Stimulated activated CD8-positive, alpha-beta memory T cell treated with anti-CD3 and anti-CD28 coated beads, Interleukin-15, amount 100 ng/mL, for 48 hours (primary cell): ENCODE results near the gene CENPN.

Experiments
- DNase-seq, 2 donors: peaks; one replicate each; pipeline ENCODE4 v3.0.0-alpha.2; 2020; ENCODE audit warnings: low read depth in 2 of 2

CENPN gene

DNA sequence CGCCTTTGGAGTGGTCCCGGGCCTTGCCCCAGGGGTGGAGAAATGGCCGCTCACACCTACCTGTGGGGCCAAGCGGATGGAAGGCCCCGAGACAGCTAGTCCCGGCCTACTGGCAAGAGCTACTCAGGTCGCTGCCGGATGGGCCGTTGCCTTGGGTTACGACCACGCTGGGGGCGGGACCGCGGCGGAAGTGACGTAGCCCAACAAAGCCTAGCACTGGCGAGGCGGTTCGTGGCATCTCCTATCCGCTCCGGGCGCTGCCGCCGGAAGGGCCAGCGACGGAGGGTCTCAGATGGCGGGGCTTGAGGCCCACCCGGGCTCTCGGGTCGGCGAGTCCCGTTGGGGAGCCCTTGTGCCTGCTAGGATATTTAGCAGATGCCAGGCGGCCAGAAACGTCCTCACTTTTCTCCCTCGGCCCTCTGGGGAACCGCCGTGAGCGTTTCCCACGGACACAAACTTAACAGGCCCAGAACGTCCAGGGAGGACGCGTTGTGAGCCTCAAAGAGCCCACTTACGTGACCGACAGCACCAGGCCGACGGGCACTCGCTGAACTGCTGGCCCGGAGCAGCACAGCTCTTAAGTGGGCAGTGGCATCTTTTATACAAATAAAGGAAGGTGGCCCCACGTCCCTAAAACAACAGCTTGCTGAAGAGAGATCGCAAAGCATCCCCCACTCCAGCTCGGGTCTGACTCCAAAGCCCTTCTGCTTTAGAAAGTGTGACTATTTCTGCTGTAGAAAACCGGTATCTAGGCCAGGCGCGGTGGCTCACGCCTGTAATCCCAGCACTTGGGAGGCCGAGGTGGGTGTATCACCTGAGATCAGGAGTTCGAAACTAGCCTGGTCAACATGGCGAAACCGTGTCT, 70.3 kb downstream of the CENPN start, which contains the start of gene C16orf46:
C16orf46 (minus strand) TSS at position 163 of the 865 bp plus-strand sequence. CDS start 13,283 bp downstream, outside the sequence.
- peak; percentile 97 for DNase-seq

DNA sequence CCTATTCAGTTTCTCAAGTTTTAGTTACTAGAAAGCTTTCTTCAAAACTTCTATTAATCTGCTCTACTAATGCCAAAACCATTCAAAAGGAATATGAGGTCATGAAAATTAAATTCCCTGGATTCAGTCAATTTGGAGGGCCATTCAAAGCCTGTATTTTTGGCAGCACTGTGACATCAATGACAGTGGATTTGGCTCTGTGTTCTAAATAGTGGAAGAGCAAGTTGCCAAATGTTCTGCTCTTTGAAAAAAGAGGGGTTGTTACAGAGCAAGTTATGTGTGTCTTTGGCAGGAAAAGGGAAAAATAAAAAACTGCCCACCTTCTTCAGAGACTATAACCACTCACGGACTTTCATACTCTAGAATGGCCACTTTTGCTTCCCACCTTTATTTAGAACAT, 73.2 kb downstream of the CENPN start:
- no peak for DNase-seq

DNA sequence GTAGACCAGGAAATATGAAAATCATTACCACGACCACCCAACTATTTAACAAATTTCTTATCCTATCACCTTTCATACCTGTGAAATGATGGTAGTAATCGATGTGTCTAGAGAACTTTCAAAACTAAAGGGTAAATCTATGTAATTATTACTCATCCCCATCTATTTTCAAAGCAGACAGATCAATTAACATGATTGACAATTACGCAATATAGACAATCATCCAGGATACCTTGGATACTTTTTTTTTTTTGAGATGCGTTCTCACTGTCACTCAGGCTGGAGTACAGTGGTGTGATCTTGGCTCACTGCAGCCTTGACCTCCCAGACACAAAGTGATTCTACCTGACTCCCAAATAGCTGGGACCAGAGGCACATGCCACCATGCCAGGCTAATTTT, 74.0 kb downstream of the CENPN start:
- DNase-seq = no peak
